Transverse colon (tissue), 4 donors: ENCODE results near the gene NEXMIF. TPM values are rescaled to one million over a fixed set of nuclear protein-coding genes. Genes with fewer than 3 reads are reported as not detected.

Source experiments
- DNase-seq: peaks from one replicate; pipeline ENCODE4 v3.0.0-alpha.2; 2019
- H3K27ac ChIP-seq, 4 donors: fragments of 200-600 bp; sonication (generic); 2 replicates each; pipeline ENCODE4 v1.5.1; 2016 to 2018; ENCODE audit warnings: inconsistent platforms in 4 of 4
- H3K27me3 ChIP-seq: fragments of 200-600 bp; sonication (generic); 2 replicates; pipeline ENCODE4 v1.5.1; 2017; ENCODE audit warnings: inconsistent platforms
- H3K36me3 ChIP-seq, 4 donors: fragments of 200-600 bp; sonication (generic); 2 replicates each; pipeline ENCODE4 v1.5.1; 2017 to 2019; ENCODE audit warnings: inconsistent platforms in 4 of 4
- H3K4me1 ChIP-seq, 4 donors: fragments of 200-600 bp; sonication (generic); 2 replicates each; pipeline ENCODE4 v1.5.1; 2017 to 2020; ENCODE audit warnings: inconsistent platforms in 4 of 4
- H3K4me3 ChIP-seq, 4 donors: fragments of 200-600 bp; sonication (generic); 1 replicate in 1 of 4; 2 replicates in 3 of 4; pipeline versions ENCODE4 v1.5.1 to v1.6.1; 2017 to 2019; ENCODE audit warnings: inconsistent platforms in 4 of 4
- H3K9me3 ChIP-seq, 2 donors: fragments of 200-600 bp; sonication (generic); 2 replicates each; pipeline ENCODE4 v1.5.1; 2017 to 2019; ENCODE audit warnings: inconsistent platforms in 2 of 2
- CTCF ChIP-seq, 5 experiments: fragments of 200-600 bp in 3 of 5; fragments of 450-650 bp in 2 of 5; sonication (generic) in 3 of 5; IDR thresholded peaks; 1 replicate in 2 of 5; 2 replicates in 3 of 5; pipeline ENCODE4 v1.5.1; 2016 to 2017; ENCODE audit warnings: antibody characterized with exemption in 5 of 5, inconsistent platforms in 3 of 5, mild to moderate bottlenecking in 2 of 5, moderate library complexity in 1 of 5
- EP300 ChIP-seq: sonication (generic); formaldehyde crosslinking; IDR thresholded peaks from one replicate; pipeline ENCODE4 v1.6.1; 2017; ENCODE audit warnings: antibody characterized with exemption, low read depth
- POLR2A ChIP-seq: fragments of 450-650 bp; IDR thresholded peaks from one replicate; pipeline ENCODE4 v1.6.1; 2016; ENCODE audit warnings: antibody characterized with exemption, mild to moderate bottlenecking, moderate library complexity
- POLR2AphosphoS5 ChIP-seq, 3 donors: sonication (generic); formaldehyde crosslinking; IDR thresholded peaks; one replicate each; pipeline ENCODE4 v1.6.1; 2016; ENCODE audit warnings: antibody characterized with exemption in 3 of 3
- WGBS, 2 donors: methylation state at CpG; one replicate each; pipeline ENCODE4 v1.1.5; 2018; ENCODE audit warnings: low coverage in 1 of 2; 5-methylcytosine and 5-hydroxymethylcytosine counted together
- in situ Hi-C, 4 donors: fragments of 200-750 bp; cut with MboI; loops; one replicate each; pipeline versions ENCODE4 v1.15.0 to v1.15.1; 2017; ENCODE audit warnings: low sequenced_read_pairs in 3 of 4, low pct_ligation_motif_present in 1 of 4, low pct_unique_long_range_greater_than_20kb in 1 of 4
- intact Hi-C: fragments of 100-400 bp; cut with DNase I; formaldehyde crosslinking; loops from one replicate; pipeline ENCODE4 v1.15.1; 2023; ENCODE audit warnings: low total_unique reads
- total RNA-seq, 4 donors: library from RNA; depleted of rRNA; stranded (reverse); fragments of >200 nt; gene quantifications; one replicate each; pipeline ENCODE4 v1.1.0, GENCODE V29; 2016

NEXMIF gene
- total RNA-seq, 4 donors from 2014 or later = under 0.01 to 3.3 (median 1.7) TPM

DNA sequence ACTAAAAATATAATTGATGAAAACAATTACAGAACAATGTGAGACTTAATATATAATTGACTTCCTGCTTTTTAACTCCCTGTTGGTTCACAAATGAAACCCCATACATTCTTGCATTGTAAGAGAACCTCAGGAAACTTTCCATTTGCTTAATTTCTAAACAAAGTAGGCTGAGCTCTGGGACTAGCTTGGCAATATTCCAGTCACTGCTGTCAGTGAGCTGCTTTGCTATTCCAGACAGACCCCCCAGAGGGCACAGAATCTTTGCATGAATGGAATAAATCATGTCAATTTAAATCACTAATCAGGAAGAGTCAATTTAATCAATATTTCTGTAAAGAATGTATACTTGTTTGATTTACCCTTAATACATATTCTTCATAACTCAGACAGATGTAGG lies 110.6 kb downstream of the NEXMIF start:
- Histone ChIP-seq H3K9me3 (no peaks in the 10 kb centered on the region), H3K4me3 (no peak overlapping the region), H3K27me3 (no peaks in the 10 kb centered on the region), H3K36me3 (no peaks in the 10 kb centered on the region), H3K4me1 (no peaks in the 10 kb centered on the region), H3K27ac (no peak overlapping the region)
- TF ChIP-seq EP300 = no peak
- no peak for TF ChIP-seq CTCF (IDR thresholded peaks at IDR 0.05)
- TF ChIP-seq POLR2A = no peak
- TF ChIP-seq POLR2AphosphoS5 (IDR thresholded peaks at IDR 0.05) = no peak
- no peak for DNase-seq
- in situ Hi-C loops = no loop called here
- intact Hi-C loops = no loop called here

- Histone ChIP-seq H3K4me3 (no peak overlapping the region), H3K36me3 (no peaks in the 10 kb centered on the region), H3K4me1 (no peaks in the 10 kb centered on the region), H3K27me3 (no peaks in the 10 kb centered on the region), H3K27ac (no peak overlapping the region), H3K9me3 (no peaks in the 10 kb centered on the region)
- 74% methylated on average over 5 of the region's 5 CpGs; no CpG with 5 or more reads in 1 of the 2 donors for WGBS, 2 donors
- in situ Hi-C loops = no loop called here
- no peak for TF ChIP-seq POLR2AphosphoS5 (IDR thresholded peaks at IDR 0.05)
- TF ChIP-seq EP300 = no peak
- TF ChIP-seq POLR2A = no peak
- no peak for TF ChIP-seq CTCF (IDR thresholded peaks at IDR 0.05)
- no peak for DNase-seq
- intact Hi-C loops = no loop called here
Measured at GRCh38 chrX:74804574-74804973, 120.7 kb downstream of the NEXMIF start.

DNA sequence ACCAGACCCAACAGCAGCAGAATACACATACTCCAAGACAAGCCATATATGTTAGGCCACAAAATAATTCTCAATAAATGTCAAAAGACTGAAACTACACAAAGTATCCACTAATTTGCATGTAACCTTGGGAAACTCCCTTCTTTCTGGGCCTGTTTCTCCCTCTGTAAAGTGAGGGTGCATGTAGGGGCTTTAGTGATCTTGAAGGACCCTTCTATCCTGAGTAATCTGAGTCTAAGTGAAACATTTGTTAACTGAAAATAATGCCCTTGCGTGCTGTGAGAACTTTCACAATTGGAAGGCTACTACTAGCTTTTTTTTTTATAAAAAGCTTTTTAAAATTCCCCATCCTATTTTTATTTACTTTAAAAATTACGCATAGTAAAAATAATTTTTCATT lies 125.2 kb downstream of the NEXMIF start:
- intact Hi-C loops = no loop called here
- H3K36me3 ChIP-seq = no peaks in the 10 kb centered on the region
- H3K4me3 ChIP-seq = no peak overlapping the region
- no peak for DNase-seq
- H3K9me3 ChIP-seq = no peaks in the 10 kb centered on the region
- no peak for TF ChIP-seq POLR2AphosphoS5 (IDR thresholded peaks at IDR 0.05)
- TF ChIP-seq CTCF (IDR thresholded peaks at IDR 0.05) = no peak
- TF ChIP-seq POLR2A = no peak
- no peak for TF ChIP-seq EP300
- no peaks in the 10 kb centered on the region for H3K4me1 ChIP-seq
- H3K27me3 ChIP-seq = no peaks in the 10 kb centered on the region
- H3K27ac ChIP-seq = no peak overlapping the region
- in situ Hi-C loops = no loop called here
- 84 to 100% methylated on average over 1 to 2 of the region's 2 CpGs for WGBS, 2 donors

DNA sequence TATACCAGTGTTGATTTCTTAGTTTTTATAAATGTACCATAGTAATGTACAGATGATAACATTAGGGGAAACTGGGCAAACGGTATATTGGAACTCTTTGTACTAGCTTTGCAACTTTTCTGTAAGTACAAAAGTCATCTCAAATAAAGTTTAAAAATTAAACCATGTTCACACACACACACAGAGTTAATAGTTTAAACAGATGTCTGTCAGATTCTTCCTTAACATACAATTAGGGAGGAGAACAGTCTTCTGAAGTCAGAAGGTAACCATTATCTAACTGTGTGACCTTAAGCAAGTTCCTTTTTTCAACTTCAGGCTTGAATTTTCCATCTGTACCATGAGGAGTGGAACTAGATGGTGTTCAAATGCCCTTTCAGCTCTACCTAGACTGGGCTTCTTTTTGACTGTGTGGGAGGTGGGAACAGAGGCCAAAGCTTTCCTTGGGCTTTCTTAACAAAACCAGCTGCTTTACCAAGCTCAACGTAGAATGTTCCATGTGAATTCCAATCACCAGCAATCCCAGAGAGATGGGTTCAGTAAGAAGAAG lies 127.8 kb downstream of the NEXMIF start:
- Histone ChIP-seq H3K4me1 (no peaks in the 10 kb centered on the region), H3K27ac (no peak overlapping the region), H3K27me3 (no peaks in the 10 kb centered on the region), H3K9me3 (no peaks in the 10 kb centered on the region), H3K4me3 (no peak overlapping the region), H3K36me3 (no peaks in the 10 kb centered on the region)
- in situ Hi-C loops = no loop called here
- TF ChIP-seq POLR2A = no peak
- TF ChIP-seq CTCF (IDR thresholded peaks at IDR 0.05) = no peak
- no peak for TF ChIP-seq POLR2AphosphoS5 (IDR thresholded peaks at IDR 0.05)
- TF ChIP-seq EP300 = no peak
- WGBS, 2 donors = 51% methylated on average over 2 of the region's 2 CpGs; no CpG with 5 or more reads in 1 of the 2 donors
- intact Hi-C loops = no loop called here
- no peak for DNase-seq
